HTR-8/SVneo (cell line): Measurements from ENCODE around the gene TOLLIP.

Experiments used
- DNase-seq: peaks from one replicate; pipeline ENCODE4 v3.0.0; 2011; ENCODE audit warnings: low spot score, mixed read lengths; ENCODE audit not compliant: insufficient read length
- FAIRE-seq: peaks from 2 replicates; lab custom pipeline; 2011; peaks lifted over from hg19 to GRCh38; lab: Jason Lieb, UNC

The TOLLIP gene

DNA sequence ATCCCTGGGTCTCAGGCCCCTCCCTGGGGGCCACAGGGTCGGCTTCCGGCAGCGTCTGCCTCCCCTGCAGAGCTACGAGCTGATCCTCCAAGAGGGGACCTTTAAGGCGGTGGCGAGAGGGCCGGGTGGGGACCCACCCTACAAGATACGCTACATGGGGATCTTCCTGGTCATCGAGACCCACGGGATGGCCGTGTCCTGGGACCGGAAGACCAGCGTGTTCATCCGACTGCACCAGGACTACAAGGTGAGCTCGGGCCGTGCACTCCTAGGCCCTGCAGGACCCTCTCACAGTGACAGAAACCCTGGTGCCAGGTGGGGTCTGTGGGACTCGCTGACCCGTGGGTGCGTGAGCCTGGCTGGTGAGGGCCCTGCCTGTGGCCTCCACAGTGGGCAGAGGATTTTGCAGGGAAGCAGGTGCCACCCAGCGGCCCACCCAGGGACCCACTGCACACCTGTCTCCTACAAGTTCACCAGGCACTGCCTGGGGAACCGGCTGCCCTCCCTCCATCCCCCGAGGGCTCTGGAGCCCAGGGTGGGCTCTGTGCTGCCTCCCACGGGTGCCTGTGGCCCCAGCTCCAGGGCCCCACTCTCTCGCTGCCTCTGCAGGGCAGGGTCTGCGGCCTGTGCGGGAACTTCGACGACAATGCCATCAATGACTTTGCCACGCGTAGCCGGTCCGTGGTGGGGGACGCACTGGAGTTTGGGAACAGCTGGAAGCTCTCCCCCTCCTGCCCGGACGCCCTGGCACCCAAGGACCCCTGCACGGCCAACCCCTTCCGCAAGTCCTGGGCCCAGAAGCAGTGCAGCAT is 72.9 kb downstream of the TOLLIP start:
- FAIRE-seq (no peak), DNase-seq (no peak)

DNA sequence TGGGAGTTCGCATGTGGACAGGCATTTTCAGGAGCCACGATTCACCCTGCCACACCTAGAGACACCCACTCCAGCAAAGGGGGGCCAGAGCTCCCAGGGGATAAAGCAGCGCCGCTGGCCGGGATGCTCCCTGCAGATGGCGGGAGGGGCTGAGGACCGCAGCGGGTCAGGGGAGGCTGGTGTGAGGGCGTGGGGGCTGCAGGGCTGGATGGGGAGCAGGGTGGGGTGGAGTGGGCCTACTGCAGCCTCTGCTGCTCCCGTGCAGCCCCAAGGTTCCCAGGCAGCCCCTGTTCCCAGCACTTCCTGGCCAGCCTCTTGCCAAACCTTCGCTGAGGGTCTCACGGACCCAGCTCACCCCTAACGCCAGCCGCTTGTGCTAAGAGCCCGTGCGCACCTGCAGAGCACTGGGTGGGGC is 73.5 kb downstream of the TOLLIP start:
- no peak for FAIRE-seq

DNA sequence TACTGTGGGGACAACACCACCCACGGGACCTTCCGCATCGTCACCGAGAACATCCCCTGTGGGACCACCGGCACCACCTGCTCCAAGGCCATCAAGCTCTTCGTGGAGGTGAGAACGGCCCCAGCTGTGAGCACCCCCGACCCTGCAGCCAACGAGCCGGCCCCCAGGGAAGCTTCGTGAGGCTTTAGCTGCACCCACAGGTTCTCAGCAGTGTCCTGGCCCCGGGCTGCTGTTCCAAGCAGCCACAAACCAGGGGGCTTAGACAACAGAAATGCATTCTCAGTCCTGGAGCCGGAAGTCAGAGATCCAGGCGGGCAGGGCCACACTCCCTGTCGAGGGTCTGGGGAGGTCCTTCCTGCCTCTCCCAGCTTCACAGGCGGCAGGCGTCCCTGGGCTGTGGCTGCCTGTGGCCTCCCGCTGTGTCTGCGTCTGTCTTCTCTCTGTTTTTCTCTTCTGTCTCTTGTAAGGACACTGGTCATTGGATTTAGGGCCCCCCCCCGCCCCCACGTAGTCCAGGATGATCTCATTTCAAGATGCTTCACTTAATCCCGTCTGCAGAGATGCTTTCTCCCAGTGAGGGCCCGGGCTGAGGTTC is 74.0 kb downstream of the TOLLIP start:
- no peak for FAIRE-seq
- no peak for DNase-seq

More for the DNA sequence above, 73.5 kb downstream of the TOLLIP start:
- no peak for DNase-seq

DNA sequence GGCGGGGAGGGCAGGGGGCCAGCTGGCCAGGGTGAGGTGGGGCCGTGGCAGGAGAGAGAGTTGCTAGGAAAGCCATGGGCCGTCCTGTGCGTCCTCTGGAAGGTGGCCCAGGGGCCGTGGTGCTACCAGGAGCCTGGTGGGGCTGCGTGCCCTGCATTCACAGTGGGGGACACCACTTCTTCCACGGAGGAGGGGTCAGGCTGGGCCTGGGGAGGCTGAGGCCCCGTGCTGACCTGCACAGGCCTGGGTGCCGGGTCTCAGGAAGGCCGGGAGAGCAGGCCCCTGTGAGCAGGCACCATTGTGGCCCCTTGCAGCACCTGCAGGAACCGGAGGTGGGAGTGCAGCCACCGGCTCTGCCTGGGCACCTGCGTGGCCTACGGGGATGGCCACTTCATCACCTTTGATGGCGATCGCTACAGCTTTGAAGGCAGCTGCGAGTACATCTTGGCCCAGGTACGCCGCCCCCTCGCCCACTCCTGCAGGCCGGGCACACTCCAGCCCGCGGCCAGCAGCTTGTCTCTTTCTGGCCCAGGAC is 74.6 kb downstream of the TOLLIP start:
- FAIRE-seq, result no peak
- DNase-seq, result no peak

DNA sequence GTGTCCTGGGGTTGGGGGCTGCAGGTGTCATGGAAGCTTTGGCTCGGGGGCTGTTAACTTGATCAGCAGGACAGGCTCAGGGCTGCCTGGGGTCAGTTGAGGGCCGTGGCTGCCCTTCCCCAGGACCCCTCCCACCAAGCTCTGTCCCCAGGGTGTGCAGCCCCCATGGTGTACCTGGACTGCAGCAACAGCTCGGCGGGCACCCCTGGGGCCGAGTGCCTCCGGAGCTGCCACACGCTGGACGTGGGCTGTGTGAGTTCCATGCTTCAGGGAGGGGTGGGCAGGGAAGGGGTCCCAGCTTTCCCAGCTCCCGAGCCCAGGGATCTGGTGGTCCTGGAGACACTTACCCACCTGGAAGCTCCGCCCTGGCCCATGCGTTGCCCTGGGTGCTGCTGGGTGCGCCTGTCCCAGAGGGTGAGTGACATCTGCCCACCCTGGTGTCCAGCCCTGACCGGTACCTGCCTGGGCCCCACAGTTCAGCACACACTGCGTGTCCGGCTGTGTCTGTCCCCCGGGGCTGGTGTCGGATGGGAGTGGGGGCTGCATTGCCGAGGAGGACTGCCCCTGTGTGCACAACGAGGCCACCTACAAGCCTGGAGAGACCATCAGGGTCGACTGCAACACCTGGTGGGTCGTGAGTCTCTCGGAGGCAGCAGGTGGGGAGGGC is 75.2 kb downstream of the TOLLIP start:
- DNase-seq (no peak), FAIRE-seq (no peak)

DNA sequence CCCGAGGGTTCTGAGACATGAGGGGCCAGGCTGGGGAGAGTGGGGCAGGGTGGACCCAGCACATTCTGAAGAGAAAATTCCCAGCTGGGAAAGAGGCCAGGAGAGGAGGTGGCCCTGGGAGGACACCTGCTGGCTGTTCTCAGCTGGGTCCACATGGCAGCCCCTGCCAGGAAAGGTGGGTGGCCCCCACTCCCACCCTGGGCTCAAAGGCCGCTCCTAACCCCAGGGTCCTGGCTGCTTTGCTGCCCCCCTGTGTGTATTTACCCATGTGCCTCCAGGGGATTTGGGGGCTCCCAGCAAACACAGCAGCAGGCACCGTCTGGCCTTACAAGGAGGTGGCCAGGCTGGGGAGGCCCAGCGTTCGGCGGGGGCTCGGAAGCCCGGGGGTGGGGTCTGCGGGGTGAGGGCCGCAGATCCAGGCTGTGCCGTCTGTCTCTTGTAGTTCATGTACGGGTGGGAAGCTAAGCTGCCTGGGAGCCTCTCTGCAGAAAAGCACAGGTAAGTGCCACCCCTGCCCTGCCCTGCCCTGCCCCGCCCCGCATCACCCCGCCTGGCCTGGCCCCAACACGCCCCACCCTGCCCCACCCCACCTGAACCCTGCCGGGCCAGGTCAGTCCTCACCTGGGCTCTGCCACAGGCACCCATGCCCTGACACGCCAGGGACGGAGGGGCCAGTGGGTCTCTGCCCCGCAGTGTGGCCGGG is 75.9 kb downstream of the TOLLIP start:
- no peak for DNase-seq
- no peak for FAIRE-seq

DNA sequence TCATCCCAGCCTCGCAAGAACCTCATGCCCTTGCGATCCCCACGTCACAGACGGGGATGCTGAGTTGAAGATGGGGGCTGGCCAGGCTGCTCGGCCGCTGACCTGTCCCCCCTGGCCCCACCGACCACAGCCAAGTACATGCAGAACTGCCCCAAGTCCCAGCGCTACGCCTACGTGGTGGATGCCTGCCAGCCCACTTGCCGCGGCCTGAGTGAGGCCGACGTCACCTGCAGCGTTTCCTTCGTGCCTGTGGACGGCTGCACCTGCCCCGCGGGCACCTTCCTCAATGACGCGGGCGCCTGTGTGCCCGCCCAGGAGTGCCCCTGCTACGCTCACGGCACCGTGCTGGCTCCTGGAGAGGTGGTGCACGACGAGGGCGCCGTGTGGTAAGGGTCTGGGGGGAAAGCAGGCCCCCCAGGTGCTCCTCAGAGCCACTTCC is 76.5 kb downstream of the TOLLIP start:
- FAIRE-seq (no peak), DNase-seq (no peak)

DNA sequence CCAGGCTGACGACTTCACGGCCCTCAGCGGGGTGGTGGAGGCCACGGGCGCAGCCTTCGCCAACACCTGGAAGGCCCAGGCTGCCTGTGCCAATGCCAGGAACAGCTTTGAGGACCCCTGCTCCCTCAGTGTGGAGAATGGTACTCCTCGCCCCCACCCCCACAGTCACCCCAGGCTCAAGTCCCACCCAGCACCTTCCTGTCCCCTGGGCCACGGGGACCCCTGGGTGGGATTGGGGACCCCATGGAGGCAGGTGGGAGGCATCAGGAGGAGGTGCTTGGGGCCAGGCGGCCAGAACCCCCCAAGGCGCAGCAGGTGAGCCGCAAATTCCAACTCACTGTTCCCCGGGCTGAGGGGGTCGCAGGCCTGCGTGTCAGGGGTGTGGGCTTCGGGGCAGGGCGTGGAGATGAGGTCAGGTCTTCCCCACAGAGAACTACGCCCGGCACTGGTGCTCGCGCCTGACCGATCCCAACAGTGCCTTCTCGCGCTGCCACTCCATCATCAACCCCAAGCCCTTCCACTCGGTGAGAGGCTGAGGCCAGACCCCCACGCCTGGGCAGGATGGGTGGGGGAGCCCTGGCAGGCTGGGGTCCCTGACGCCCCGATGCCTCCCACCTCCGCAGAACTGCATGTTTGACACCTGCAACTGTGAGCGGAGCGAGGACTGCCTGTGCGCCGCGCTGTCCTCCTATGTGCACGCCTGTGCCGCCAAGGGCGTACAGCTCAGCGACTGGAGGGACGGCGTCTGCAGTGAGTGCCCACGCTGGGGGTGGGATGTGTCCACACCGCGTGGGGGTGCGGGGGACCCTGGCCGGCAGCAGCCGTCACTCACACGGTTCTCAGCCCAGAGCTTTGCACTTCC is 77.2 kb downstream of the TOLLIP start:
- DNase-seq (no peak), FAIRE-seq (no peak)

DNA sequence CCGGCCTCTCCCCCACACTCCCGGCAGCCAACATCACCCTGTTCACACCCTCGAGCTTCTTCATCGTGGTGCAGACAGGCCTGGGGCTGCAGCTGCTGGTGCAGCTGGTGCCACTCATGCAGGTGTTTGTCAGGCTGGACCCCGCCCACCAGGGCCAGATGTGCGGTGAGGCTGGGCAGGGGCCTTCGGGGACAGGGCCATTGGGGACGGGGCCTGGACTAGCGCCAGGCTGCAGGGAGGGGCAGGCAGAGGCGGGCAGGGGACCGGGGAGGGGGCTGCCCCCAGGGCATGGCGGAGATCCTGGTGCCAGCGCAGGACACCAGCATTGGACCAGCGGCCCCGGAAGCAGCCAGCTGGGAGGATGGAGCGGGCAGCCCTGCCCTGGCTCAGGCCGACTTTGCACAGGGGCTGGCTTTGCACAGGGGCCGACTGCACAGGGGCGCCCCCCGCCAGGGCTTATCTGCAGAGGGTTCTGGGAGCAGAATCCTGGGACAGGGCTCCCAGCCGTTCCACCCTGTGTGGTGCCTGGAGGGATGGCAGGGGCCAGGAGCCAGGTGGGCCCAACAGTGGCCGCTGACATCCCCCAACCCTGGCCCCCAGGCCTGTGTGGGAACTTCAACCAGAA is 77.9 kb downstream of the TOLLIP start:
- no peak for FAIRE-seq
- DNase-seq, result no peak

DNA sequence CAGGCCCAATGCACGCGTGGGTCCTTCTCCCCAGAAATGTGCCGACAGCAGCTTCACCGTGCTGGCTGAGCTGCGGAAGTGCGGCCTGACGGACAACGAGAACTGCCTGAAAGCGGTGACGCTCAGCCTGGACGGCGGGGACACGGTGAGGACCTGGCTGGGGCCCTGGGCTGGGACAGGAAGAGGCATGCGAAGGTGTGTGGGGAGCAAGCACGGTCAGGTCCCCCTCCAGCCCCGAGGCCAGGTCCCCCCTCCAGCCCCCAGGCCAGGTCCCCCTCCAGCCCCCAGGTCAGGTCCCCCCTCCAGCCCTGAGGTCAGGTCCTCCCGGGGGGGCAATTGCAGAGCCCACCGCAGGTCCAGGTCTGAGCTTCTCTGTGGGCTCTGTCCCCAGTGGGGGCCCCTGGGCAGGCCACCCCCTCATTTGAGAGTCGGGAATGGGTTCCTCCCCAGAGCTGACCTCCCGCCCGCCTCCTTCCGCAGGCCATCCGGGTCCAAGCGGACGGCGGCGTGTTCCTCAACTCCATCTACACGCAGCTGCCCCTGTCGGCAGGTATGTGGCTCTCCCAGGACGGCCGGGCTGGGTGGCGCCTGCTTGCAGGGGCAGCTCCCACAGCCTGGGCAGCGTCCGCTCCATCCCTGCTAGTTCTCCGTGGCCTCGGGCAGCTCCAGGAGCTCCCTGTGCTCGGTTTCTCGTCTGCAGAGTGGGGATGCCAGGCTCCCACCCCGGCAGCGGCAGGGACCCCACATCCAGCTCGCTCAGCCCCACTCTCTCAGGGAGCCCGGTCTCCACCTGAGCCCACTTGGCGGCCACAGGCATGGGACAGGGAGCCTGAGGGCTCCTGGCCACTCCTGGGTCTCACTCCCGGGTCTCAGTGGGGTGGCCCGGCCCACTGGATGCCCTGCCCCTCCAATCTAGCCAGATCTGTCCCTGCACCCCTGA is 78.7 kb downstream of the TOLLIP start:
- no peak for FAIRE-seq

DNA sequence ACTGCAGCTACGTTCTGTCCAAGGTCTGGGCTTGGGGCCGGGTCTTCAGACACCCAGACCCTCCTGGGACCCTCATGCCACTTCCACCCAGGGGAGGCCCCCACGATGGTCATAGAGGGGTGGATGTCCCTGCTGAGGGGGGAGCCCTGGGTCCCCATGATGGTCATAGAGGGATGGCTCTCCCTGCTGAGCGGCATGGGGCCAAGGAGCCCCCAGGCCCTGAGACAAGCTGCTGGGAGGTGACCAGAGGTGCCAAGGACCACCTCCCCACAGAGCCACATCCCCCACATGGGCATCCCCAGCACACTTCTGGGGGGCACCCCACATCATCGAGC is 79.3 kb downstream of the TOLLIP start:
- no peak for FAIRE-seq

More for the DNA sequence above, 78.7 kb downstream of the TOLLIP start:
- no peak for DNase-seq

DNA sequence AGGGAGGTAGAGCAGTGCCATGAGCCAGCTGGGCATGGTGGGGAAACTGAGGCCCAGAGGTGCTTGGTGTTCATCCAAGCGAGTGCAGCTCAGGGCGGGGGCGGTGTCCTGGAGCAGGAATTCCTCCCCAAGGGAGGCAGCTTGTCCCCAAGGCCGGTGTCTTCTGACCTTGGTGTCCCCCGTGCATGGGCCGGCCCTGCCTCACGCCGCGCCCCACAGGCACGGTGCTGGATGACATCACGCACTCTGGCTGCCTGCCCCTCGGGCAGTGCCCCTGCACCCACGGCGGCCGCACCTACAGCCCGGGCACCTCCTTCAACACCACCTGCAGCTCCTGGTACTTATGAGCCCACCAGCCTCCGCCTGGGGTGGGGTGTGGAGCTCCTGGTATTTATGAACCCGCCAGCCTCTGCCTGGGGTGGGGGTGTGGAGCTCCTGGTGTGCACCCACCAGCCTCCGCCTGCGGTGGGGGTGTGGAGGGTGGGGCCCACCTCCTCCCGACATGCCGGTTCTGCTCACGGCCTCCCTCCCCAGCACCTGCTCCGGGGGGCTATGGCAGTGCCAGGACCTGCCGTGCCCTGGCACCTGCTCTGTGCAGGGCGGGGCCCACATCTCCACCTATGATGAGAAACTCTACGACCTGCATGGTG is 79.8 kb downstream of the TOLLIP start:
- no peak for DNase-seq
- no peak for FAIRE-seq

More for the DNA sequence above, 79.3 kb downstream of the TOLLIP start:
- DNase-seq, result no peak

DNA sequence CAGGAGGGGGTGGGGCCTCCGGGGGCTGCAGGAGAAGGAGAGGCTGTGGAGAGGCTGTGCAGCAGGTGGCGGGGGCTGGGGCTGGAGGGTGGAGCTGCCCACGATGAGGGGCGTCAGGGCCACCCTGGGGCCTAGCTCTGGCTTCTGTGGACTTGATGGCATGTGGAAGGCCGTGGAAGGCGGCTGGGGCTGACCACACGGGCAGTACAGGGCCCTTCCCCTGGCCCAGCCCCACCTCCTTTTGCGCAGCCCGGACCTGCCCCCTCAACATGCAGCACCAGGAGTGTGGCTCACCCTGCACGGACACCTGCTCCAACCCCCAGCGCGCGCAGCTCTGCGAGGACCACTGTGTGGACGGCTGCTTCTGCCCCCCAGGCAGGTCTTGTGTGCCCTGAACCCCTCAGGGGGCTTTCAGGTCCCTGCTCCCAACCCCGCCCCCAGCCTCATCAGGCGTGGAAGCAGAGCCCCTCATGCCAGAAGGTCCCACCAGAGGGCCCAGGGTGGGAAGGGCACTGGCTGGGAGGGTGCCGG is 80.4 kb downstream of the TOLLIP start:
- FAIRE-seq (no peak), DNase-seq (no peak)

DNA sequence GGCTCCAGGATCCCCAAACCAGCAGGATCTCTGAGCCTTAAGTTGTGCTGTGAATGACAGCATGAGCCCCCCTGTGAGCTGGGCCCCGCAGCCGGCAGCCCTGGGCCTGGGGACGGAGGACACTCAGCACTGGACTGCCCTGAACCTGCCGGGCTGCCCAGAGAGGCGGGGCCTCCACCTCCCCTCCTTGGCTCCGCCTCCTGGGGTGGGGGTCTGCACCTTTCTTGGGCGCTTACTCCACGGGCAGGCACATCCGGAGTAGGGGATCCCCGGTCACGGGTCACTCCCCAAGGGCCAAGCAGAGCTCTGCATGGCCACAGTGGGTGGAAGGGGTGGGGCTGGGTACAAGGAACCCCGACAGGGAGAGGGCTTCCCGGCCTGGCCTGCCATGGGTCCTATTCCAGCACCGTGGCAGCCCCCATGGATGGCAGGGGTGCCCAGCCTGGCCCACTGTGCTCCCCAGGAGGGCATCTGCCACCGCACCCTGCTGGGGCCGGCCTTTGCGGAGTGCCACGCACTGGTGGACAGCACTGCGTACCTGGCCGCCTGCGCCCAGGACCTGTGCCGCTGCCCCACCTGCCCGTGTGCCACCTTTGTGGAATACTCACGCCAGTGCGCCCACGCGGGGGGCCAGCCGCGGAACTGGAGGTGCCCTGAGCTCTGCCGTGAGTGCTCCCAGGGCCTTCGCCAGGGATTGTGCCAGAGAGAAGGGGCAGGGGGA is 81.2 kb downstream of the TOLLIP start:
- FAIRE-seq (no peak), DNase-seq (no peak)

DNA sequence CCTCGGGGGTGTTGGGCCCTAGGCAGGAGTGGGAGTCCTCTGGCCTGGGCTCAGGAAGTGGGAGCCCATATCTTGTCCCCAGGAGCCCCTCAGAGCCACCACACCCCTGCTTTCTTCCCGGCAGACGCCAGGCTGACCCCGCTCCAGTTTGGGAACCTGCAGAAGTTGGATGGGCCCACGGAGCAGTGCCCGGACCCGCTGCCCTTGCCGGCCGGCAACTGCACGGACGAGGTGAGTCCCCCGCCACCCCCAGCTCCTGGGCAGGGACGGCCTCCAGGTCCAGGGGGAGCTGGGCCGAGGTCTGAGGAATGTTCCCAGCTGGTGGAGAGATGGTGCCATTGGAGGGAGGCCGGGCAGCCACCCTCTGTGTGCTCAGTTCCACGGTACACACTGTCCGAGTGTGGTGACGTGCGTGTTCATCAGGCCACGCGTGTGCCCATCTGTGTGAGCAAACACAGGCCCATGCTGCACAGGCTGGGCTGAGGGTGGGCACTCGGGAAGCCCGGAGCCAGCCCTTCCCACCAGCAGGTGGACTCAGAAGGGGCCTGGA is 81.8 kb downstream of the TOLLIP start:
- no peak for DNase-seq
- no peak for FAIRE-seq

DNA sequence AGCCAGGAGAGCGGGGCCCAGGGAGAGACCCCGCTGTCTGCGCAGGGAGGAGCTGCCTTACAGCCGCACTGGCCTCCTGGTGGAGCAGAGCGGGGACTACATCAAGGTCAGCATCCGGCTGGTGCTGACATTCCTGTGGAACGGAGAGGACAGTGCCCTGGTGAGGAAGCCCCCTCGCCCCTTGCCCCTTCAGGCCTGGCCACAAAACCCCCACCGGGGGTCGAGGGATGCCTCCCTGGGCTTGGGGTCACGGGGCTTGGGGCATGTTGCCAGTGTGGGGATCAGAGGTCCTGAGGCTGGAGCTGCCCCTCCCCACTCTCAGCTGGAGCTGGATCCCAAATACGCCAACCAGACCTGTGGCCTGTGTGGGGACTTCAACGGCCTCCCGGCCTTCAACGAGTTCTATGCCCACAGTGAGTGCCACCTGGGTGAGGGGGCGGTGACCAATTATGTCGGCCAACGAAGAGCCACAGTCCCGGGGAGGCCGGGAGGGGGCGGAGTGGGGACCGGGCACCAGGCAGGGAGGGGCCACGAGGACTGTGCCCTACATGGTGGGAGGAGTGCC is 82.4 kb downstream of the TOLLIP start:
- no peak for FAIRE-seq
- no peak for DNase-seq
